ENCODE data around the gene SLC2A9.

The SLC2A9 gene

GRCh38 chr4:10022346-10023049, 1.2 kb upstream of the SLC2A9 start:
- H3K4me3 ChIP-seq (ENCODE audit: low read depth, low read length), result no peak overlapping the region

GRCh38 chr4:10021653-10022023, 341 bp upstream of the SLC2A9 start:
- H3K4me3 ChIP-seq (ENCODE audit: low read depth, low read length), result no peak overlapping the region

GRCh38 chr4:10020106-10020505, 1.2 kb downstream of the SLC2A9 start:
- H3K4me3 ChIP-seq (ENCODE audit: low read depth, low read length), result no peak overlapping the region

GRCh38 chr4:10019521-10020051, 1.7 kb downstream of the SLC2A9 start:
- no peak overlapping the region for H3K4me3 ChIP-seq (ENCODE audit: low read depth, low read length)

- peak overlapping the region; percentile 48 for H3K4me3 ChIP-seq (ENCODE audit: low read depth, low read length)
Observed at GRCh38 chr4:10018818-10019461, 2.4 kb downstream of the SLC2A9 start.

GRCh38 chr4:10017037-10017893, 4.0 kb downstream of the SLC2A9 start:
- H3K4me3 ChIP-seq (ENCODE audit: low read depth, low read length), result no peak overlapping the region

- no peak overlapping the region for H3K4me3 ChIP-seq (ENCODE audit: low read depth, low read length)
Observed at GRCh38 chr4:10016169-10016568, 5.1 kb downstream of the SLC2A9 start.

- H3K4me3 ChIP-seq (ENCODE audit: low read depth, low read length), result no peak overlapping the region
Observed at GRCh38 chr4:10015140-10015753, 6.0 kb downstream of the SLC2A9 start.

- H3K4me3 ChIP-seq (ENCODE audit: low read depth, low read length), result no peak overlapping the region
Observed at GRCh38 chr4:10013722-10014121, 7.6 kb downstream of the SLC2A9 start.

GRCh38 chr4:10011885-10012284, 9.4 kb downstream of the SLC2A9 start:
- H3K4me3 ChIP-seq (ENCODE audit: low read depth, low read length), result no peak overlapping the region

- no peak overlapping the region for H3K4me3 ChIP-seq (ENCODE audit: low read depth, low read length)
Observed at GRCh38 chr4:10011277-10011676, 10.0 kb downstream of the SLC2A9 start.

- H3K4me3 ChIP-seq (ENCODE audit: low read depth, low read length), result no peak overlapping the region
Observed at GRCh38 chr4:10009861-10010500, 11.3 kb downstream of the SLC2A9 start.

GRCh38 chr4:10008609-10009005, 12.7 kb downstream of the SLC2A9 start:
- H3K4me3 ChIP-seq (ENCODE audit: low read depth, low read length), result no peak overlapping the region

GRCh38 chr4:10007793-10008608, 13.3 kb downstream of the SLC2A9 start:
- no peak overlapping the region for H3K4me3 ChIP-seq (ENCODE audit: low read depth, low read length)

GRCh38 chr4:10007436-10007740, 13.9 kb downstream of the SLC2A9 start:
- no peak overlapping the region for H3K4me3 ChIP-seq (ENCODE audit: low read depth, low read length)

GRCh38 chr4:10006601-10007435, 14.5 kb downstream of the SLC2A9 start:
- no peak overlapping the region for H3K4me3 ChIP-seq (ENCODE audit: low read depth, low read length)

- no peak overlapping the region for H3K4me3 ChIP-seq (ENCODE audit: low read depth, low read length)
Observed at GRCh38 chr4:10006231-10006600, 15.1 kb downstream of the SLC2A9 start.

- no peak overlapping the region for H3K4me3 ChIP-seq (ENCODE audit: low read depth, low read length)
Observed at GRCh38 chr4:10005632-10006031, 15.7 kb downstream of the SLC2A9 start.

GRCh38 chr4:10003666-10004065, 17.6 kb downstream of the SLC2A9 start:
- no peak overlapping the region for H3K4me3 ChIP-seq (ENCODE audit: low read depth, low read length)

Data from iPS-11a (cell line).